Activated T-helper 17 cell treated with anti-CD3 and anti-CD28 coated beads, Interleukin-2, amount 50 U/mL, for 72 hours (primary cell): ENCODE measurements around the gene OR10G2. TPM values are rescaled to one million over a fixed set of nuclear protein-coding genes. Genes with fewer than 3 reads are reported as not detected.
A peak's percentile ranks its signal among the peaks of the same experiment; 100 is the strongest.
"Not testable (repeated sequence)": the region's sequence is repeated elsewhere in the genome, so short reads cannot be mapped to it uniquely, and the experiment has no call there.

Source experiments
- ATAC-seq: fragments of 150-1000 bp; cut with Tn5 transposase; replicated peaks from 2 replicates; pipeline ENCODE4 v1.10.0; 2021; ENCODE audit warnings: mild to moderate bottlenecking, moderate library complexity
- H3K27ac Mint-ChIP-seq: one replicate; pipeline ENCODE4 v1.8.0; 2022; ENCODE audit warnings: mixed read lengths
- H3K27me3 Mint-ChIP-seq: one replicate; pipeline ENCODE4 v1.8.0; 2022; ENCODE audit warnings: mixed read lengths
- H3K36me3 Mint-ChIP-seq: one replicate; pipeline ENCODE4 v1.8.0; 2022; ENCODE audit warnings: low read depth, mild to moderate bottlenecking, mixed read lengths
- H3K4me1 Mint-ChIP-seq: one replicate; pipeline ENCODE4 v1.8.0; 2022; ENCODE audit warnings: mixed read lengths
- H3K4me3 Mint-ChIP-seq: one replicate; pipeline ENCODE4 v1.8.0; 2022; ENCODE audit warnings: mild to moderate bottlenecking, mixed read lengths
- H3K9me3 Mint-ChIP-seq: one replicate; pipeline ENCODE4 v1.8.0; 2022; ENCODE audit warnings: mixed read lengths
- total RNA-seq, 2 donors: library from RNA; stranded (reverse); gene quantifications; one replicate each; pipeline ENCODE4 v1.2.3, GENCODE V29; 2022

The OR10G2 gene
- total RNA-seq, 2 donors from 2014 or later: not detected

DNA sequence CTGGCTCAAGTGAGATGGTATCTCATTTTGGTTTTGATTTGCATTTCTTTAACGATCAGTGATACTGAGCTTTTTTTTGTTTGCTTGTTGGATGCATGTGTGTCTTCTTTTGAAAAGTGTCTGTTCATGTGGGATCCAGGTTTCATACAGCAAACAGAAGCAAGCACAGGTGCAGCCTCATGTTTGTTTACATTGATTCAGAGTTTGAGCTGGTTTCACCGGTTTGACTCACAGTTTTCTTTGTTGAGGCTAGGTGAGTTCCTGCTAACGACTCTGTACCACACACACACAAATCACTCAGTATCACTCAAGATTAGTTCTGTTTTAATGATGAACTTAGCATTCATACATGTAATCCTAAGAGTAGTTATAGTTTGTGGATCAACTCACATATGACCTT is 3.7 kb downstream of the OR10G2 start:
- peaks cover 7% of the 10 kb centered on the region for H3K27me3 Mint-ChIP-seq
- ATAC-seq: peak; percentile 29
- H3K4me3 Mint-ChIP-seq: no peak overlapping the region
- no peaks in the 10 kb centered on the region for H3K9me3 Mint-ChIP-seq
- H3K27ac Mint-ChIP-seq: no peak overlapping the region
- no peaks in the 10 kb centered on the region for H3K4me1 Mint-ChIP-seq
- no peaks in the 10 kb centered on the region for H3K36me3 Mint-ChIP-seq

DNA sequence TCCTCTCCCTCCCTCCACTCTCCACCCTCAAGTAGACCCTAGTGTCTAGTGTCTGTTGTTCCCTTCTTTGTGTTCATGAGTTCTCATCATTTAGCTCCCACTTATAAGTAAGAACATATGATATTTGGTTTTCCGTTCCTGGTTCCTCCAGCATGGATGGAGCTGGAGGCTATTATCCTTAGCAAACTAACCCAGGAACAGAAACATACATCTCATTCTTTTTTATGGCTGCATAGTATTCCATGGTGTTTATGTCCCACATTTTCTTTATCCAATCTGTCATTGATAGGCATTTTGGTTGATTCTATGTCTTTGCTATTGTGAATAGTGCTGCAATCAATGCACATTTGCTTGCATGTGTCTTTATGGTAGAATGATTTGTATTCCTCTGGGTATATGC is 4.2 kb downstream of the OR10G2 start:
- H3K4me1 Mint-ChIP-seq, H3K4me3 Mint-ChIP-seq: not testable (repeated sequence)

DNA sequence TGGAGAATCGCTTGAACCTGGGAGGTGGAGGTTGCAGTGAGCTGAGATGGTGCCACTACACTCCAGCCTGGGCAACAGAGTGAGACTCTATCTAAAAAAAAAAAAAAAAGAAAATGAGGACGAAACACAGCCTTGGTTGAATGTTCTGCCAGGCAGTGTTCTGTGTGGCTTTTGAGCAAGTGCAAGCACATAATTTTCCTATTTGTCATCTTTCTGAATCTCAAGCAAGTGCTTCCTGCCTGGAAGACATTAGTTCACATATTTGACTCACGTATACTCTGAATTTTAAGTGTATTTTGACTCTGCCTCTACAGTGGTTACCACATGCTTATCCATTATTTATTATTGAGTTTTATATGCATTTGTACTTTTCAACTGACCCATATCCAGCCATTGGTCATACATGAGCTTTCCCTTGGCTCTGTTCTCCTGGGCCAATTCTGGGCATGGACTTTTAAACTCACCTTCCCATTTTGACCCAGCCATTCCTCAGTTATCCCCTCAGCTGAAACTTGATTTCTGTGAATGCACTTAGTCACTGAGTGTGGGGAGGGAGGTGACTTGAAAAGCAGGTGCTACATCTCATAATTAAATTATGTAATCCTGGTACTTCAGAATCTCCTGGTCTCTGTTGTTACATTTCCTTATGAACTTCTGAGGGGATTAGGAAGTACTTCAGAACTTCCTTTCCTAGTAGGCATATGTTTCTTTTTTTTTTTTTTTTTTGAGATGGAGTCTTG is 8.1 kb downstream of the OR10G2 start:
- no peak for ATAC-seq
- Mint-ChIP-seq H3K27me3 (peaks cover 19% of the 10 kb centered on the region), H3K9me3 (no peaks in the 10 kb centered on the region), H3K4me3 (no peak overlapping the region), H3K27ac (no peak overlapping the region), H3K36me3 (no peaks in the 10 kb centered on the region), H3K4me1 (no peaks in the 10 kb centered on the region)

More for the DNA sequence above, 4.2 kb downstream of the OR10G2 start:
- ATAC-seq, H3K36me3 Mint-ChIP-seq, H3K9me3 Mint-ChIP-seq, H3K27ac Mint-ChIP-seq: not testable (repeated sequence)
- H3K27me3 Mint-ChIP-seq: peaks cover 13% of the 10 kb centered on the region

DNA sequence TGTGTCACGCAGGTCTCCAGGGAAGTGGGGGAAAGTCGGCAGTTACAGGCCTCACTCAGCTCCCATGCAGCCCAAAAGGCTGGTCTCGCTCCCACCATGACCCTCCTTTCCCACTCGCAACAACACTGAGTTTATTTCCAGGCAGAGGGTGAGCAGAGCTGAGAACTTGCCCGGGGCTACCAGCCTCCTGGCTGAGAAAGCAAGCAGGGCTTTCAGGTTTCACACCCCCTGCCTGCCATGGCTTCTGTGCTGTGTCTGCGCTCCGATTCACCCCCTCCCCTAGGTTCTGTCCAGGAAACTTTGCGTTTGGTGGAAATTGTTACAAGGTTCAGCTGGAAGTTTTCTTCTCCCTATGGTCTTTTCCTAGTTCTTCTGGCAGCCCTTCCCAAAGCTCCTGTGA is 17.1 kb downstream of the OR10G2 start:
- no peak for ATAC-seq

DNA sequence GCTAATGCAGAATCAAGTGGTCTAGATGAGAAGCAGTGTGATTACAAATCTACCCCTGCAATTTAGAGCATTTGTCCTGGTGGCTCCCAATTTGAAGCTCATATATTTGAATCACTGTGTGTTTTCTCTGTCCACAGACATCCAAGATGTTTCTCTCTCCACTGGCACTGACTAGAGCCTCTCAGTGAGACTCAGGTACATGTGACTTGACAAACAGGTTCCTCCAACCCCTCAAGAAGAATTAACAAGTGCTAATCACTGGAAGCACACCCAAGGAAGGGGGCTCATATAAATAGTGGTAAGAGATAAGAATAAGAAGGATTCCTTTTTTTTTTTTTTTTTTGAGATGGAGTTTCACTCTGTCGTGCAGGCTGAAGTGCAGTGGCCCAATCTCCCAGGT is 20.5 kb downstream of the OR10G2 start:
- Mint-ChIP-seq H3K36me3 (no peaks in the 10 kb centered on the region), H3K9me3 (no peaks in the 10 kb centered on the region), H3K4me1 (no peaks in the 10 kb centered on the region), H3K27me3 (peaks cover 10% of the 10 kb centered on the region), H3K4me3 (no peak overlapping the region), H3K27ac (no peak overlapping the region)
- ATAC-seq: no peak

More for the DNA sequence above, 17.1 kb downstream of the OR10G2 start:
- H3K36me3 Mint-ChIP-seq: no peaks in the 10 kb centered on the region
- no peak overlapping the region for H3K27ac Mint-ChIP-seq
- peaks cover 21% of the 10 kb centered on the region for H3K27me3 Mint-ChIP-seq
- no peaks in the 10 kb centered on the region for H3K4me1 Mint-ChIP-seq
- H3K9me3 Mint-ChIP-seq: no peaks in the 10 kb centered on the region
- no peak overlapping the region for H3K4me3 Mint-ChIP-seq

DNA sequence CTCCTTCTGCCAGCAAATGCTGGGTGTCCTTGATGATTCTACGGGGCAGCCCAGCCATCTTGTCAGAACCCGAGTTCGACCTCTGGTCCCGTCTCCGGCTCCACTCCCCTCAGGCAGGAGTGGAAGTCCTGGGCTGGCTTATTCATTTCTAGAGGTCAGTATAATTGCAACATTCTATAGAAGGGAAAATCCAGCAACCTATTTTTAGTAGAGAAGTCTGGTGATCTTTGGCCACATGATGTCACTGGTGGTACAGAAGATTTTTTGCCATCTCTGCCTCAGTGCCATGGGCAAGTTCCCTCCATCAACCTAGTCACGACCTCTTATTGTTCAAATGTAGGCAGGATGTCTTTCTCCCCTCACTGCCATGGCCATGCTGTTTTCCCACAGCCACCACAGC is 22.4 kb downstream of the OR10G2 start:
- no peak overlapping the region for H3K4me3 Mint-ChIP-seq
- no peaks in the 10 kb centered on the region for H3K36me3 Mint-ChIP-seq
- no peaks in the 10 kb centered on the region for H3K4me1 Mint-ChIP-seq
- H3K27me3 Mint-ChIP-seq: peaks cover 10% of the 10 kb centered on the region
- no peak for ATAC-seq
- no peaks in the 10 kb centered on the region for H3K9me3 Mint-ChIP-seq
- H3K27ac Mint-ChIP-seq: no peak overlapping the region

DNA sequence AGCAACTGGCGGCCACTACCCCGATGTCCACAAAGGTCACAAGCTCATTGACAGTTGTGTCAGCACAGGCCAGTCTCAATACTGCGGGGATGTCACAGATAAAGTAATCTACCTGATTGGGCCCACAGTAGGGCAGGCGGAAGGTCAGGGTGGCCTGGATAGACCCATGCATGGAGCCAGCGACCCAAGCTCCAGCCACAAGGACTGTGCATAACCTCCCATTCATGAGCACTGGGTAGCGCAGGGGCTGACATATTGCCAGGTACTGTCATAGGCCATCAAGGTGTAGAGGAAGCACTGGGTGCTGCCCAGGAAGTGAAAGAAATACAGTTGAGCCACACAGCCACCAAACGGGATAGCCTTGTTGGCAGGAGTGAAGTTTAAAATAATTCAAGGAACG is 32.6 kb downstream of the OR10G2 start:
- not testable (repeated sequence) for H3K36me3 Mint-ChIP-seq, H3K4me1 Mint-ChIP-seq, H3K9me3 Mint-ChIP-seq, ATAC-seq, H3K27ac Mint-ChIP-seq, H3K27me3 Mint-ChIP-seq, H3K4me3 Mint-ChIP-seq

DNA sequence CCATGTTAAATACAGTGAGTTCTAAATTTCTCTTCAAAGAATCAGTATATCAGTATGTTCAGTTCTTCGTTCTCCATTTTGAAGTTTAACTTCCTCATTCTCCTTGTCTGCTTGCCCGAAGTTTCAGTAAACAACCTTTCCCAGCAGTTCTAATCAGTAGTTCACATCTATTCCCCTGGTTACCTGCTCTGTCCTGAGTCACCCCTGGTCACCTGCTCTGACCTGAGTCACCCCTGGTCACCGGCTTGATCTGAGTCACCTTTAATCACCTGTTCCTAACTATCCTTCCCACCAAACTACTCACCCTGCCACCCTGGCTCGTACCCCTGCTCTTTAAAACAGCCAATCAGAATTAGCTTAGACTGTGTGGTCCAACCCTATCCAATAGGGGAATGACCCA is 45.4 kb downstream of the OR10G2 start:
- Mint-ChIP-seq H3K4me1 (no peaks in the 10 kb centered on the region), H3K9me3 (peaks cover 10% of the 10 kb centered on the region), H3K27ac (no peak overlapping the region), H3K4me3 (no peak overlapping the region), H3K27me3 (peaks cover 20% of the 10 kb centered on the region), H3K36me3 (no peaks in the 10 kb centered on the region)
- no peak for ATAC-seq

Other genes with a start within 250 kb of the OR10G2 start
- 100 to 1,000 TPM; 105 to 124 TPM for gene CHD8, start 178.8 kb downstream of the OR10G2 start, total RNA-seq
- 10 to 100 TPM; 30.6 to 69.2 TPM for gene RAB2B, start 158.0 kb downstream of the OR10G2 start, total RNA-seq
- 10 to 100 TPM; 78.5 to 81.7 TPM for gene TOX4, start 157.7 kb downstream of the OR10G2 start, total RNA-seq
- 10 to 100 TPM; 59.5 to 71.9 TPM for gene METTL3, start 123.6 kb downstream of the OR10G2 start, total RNA-seq
- gene SALL2, start 108.6 kb downstream of the OR10G2 start, total RNA-seq: 1 to 10 TPM; 1.2 to 6.0 TPM
- gene OR10G3, start 54.9 kb downstream of the OR10G2 start, total RNA-seq: not detected
- gene OR4E2, start 18.9 kb upstream of the OR10G2 start, total RNA-seq: not detected
- gene OR4E1, start 38.9 kb upstream of the OR10G2 start, total RNA-seq: under 1 TPM; 0.09 to 0.71 TPM